ENCODE results near the gene DPY19L3. TPM values are rescaled to one million over a fixed set of nuclear protein-coding genes. Genes with fewer than 3 reads are reported as not detected.
"Not testable (repeated sequence)": the region's sequence is repeated elsewhere in the genome, so short reads cannot be mapped to it uniquely, and the experiment has no call there.

The DPY19L3 gene
- total RNA-seq, 1 experiment from 2014 or later = 7.9 TPM

- DNase-seq (ENCODE audit: low read depth) = no peak
Observed at GRCh38 chr19:32442650-32443049, 37.1 kb downstream of the DPY19L3 start.

GRCh38 chr19:32447534-32447933 is 42.0 kb downstream of the DPY19L3 start:
- DNase-seq (ENCODE audit: low read depth) = not testable (repeated sequence)

GRCh38 chr19:32448026-32448425 is 42.5 kb downstream of the DPY19L3 start:
- no peak for DNase-seq (ENCODE audit: low read depth)

GRCh38 chr19:32450217-32450616 is 44.6 kb downstream of the DPY19L3 start:
- DNase-seq (ENCODE audit: low read depth) = no peak

GRCh38 chr19:32453736-32454135 is 48.2 kb downstream of the DPY19L3 start:
- DNase-seq (ENCODE audit: low read depth) = no peak

- DNase-seq (ENCODE audit: low read depth) = no peak
Observed at GRCh38 chr19:32456406-32456805, 50.8 kb downstream of the DPY19L3 start.

GRCh38 chr19:32457571-32458158 is 52.1 kb downstream of the DPY19L3 start:
- DNase-seq (ENCODE audit: low read depth) = no peak

- no peak for DNase-seq (ENCODE audit: low read depth)
Observed at GRCh38 chr19:32458500-32459123, 53.0 kb downstream of the DPY19L3 start.

GRCh38 chr19:32459204-32459865 is 53.8 kb downstream of the DPY19L3 start:
- no peak for DNase-seq (ENCODE audit: low read depth)

- DNase-seq (ENCODE audit: low read depth) = no peak
Observed at GRCh38 chr19:32460476-32460875, 54.9 kb downstream of the DPY19L3 start.

- DNase-seq (ENCODE audit: low read depth) = peak; percentile 8
Observed at GRCh38 chr19:32464279-32464678, 58.7 kb downstream of the DPY19L3 start.

- DNase-seq (ENCODE audit: low read depth) = no peak
Observed at GRCh38 chr19:32465176-32465575, 59.6 kb downstream of the DPY19L3 start.

- DNase-seq (ENCODE audit: low read depth) = peak; percentile 20
Observed at GRCh38 chr19:32469795-32470194, 64.2 kb downstream of the DPY19L3 start.

GRCh38 chr19:32471095-32471494 is 65.5 kb downstream of the DPY19L3 start:
- peak; percentile 46 for DNase-seq (ENCODE audit: low read depth)

GRCh38 chr19:32471811-32472210 is 66.2 kb downstream of the DPY19L3 start:
- DNase-seq (ENCODE audit: low read depth) = no peak

GRCh38 chr19:32475141-32476031 is 69.8 kb downstream of the DPY19L3 start:
- DNase-seq (ENCODE audit: low read depth) = no peak

GRCh38 chr19:32476032-32476350 is 70.4 kb downstream of the DPY19L3 start:
- DNase-seq (ENCODE audit: low read depth) = no peak

- DNase-seq (ENCODE audit: low read depth) = no peak
Observed at GRCh38 chr19:32480321-32480720, 74.8 kb downstream of the DPY19L3 start.

- DNase-seq (ENCODE audit: low read depth) = no peak
Observed at GRCh38 chr19:32483574-32483973, 78.0 kb downstream of the DPY19L3 start.

- no peak for DNase-seq (ENCODE audit: low read depth)
Observed at GRCh38 chr19:32489971-32490370, 84.4 kb downstream of the DPY19L3 start.

GRCh38 chr19:32497391-32497790 is 91.8 kb downstream of the DPY19L3 start:
- DNase-seq (ENCODE audit: low read depth) = no peak

GRCh38 chr19:32498648-32499200 is 93.2 kb downstream of the DPY19L3 start:
- peak; percentile 15 for DNase-seq (ENCODE audit: low read depth)
